Activated CD4-positive, alpha-beta T cell treated with anti-CD3 and anti-CD28 coated beads for 4 hours (primary cell): ENCODE results near the gene DDX1.
"Not testable (repeated sequence)": the region's sequence is repeated elsewhere in the genome, so short reads cannot be mapped to it uniquely, and the experiment has no call there.

Experiments used
- DNase-seq, 2 donors: peaks; one replicate each; pipeline ENCODE4 v3.0.0-alpha.2; 2020

The DDX1 gene

DNA sequence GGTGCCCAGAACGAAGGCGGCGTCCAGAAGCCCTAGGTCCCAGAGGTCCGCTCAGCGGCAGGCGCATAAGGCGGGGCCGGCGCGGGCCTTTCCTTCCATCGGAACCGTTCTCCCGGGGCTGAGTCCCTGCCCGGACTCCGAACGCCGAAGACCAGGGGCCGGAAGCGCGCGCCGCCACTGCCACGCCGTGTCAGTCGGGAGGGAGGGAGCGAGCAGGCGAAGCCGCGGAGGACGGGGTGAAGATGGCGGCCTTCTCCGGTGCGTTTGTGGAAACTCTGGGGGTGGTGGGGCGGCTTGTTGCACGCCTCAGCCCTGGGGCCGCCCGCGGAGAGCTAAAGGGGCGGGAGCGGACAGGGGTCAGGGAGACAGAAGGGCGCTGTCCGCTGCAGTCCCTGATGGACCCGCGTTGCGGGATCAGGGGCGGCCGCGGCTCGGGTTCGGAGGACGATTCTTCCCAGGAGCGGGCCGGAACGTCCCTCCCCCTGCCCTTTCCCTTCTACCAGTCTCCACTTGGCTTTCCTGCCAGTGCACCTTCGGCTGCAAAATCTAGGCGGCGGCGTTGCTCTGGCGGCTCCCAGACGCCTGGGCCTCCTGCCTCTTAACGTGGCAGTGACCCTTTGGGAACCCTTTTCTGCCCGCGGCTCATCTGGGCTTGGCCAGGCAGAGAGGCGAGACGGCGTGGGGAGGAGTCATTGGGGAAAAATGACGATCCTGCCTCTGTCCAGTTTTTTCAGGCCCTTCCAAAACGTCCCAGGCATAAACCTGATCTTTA lies at the start of gene DDX1:
DDX1 (plus strand) TSS at position 177 of the 772 bp plus-strand sequence; CDS start at position 243, 66 bp downstream.
- peak; percentile 80 to 82 for DNase-seq

DNA sequence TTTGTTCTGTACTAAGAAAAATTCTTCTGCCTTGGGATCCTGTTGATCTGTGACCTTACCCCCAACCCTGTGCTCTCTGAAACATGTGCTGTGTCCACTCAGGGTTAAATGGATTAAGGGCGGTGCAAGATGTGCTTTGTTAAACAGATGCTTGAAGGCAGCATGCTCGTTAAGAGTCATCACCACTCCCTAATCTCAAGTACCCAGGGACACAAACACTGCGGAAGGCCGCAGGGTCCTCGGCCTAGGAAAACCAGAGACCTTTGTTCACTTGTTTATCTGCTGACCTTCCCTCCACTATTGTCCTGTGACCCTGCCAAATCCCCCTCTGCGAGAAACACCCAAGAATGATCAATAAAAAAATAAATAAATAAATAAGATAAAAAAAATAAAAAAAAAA lies 49.4 kb upstream of the DDX1 start:
- DNase-seq: not testable (repeated sequence)

DNA sequence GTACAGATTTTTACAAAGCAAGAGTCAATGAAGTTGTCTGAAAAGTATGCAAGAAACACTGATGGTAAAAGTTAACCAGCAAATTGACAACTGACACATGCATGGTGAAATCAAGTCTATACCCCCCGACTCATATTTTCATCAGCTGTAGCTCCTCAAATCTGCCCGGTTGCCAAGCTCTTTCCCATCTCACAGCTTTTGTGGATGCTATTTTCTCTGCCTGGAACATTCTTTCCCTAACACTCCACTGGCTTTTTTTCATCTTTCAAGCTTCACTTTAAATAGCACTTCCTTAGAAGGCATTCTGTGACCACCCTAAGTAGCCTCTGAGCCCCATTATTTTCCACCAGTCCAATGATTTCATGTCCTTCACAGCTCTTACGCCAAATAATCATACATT lies 48.6 kb upstream of the DDX1 start:
- no peak for DNase-seq

DNA sequence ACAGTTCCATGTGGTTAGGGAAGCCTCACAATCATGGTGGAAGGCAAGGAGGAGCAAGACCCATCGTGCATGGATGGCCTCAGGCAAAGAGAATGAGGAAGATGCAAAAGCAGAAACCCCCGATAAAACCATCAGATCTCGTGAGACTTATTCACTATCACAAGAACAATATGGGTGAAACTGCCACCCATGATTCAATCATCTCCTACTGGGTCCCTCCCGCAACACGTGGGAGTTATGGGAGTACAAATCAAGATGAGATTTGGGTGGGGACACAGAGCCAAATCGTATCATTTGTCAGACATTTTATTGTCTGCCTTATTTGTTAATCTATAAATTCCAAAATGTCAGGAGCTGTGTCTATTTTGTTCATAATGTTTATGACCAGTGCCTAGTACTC lies 48.1 kb upstream of the DDX1 start:
- no peak for DNase-seq

DNA sequence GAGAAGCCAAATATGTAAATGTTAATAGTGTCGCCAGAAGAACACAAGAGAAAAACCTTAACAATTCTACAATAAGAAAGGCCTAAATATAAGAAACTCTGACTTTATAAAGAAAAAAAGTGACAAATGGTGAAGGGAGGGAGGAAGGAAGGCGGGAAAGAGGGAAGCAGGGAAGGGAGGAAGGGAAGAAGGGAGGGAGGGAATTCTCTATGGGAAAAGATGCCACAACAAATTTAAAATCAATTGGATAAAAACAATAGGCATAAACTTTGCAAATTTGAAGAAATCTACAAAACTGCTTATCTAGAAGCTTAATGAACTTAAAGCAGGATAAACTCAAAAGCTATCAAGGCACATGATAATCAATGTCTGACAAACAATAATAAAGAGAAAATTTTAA lies 47.4 kb upstream of the DDX1 start:
- DNase-seq: no peak

DNA sequence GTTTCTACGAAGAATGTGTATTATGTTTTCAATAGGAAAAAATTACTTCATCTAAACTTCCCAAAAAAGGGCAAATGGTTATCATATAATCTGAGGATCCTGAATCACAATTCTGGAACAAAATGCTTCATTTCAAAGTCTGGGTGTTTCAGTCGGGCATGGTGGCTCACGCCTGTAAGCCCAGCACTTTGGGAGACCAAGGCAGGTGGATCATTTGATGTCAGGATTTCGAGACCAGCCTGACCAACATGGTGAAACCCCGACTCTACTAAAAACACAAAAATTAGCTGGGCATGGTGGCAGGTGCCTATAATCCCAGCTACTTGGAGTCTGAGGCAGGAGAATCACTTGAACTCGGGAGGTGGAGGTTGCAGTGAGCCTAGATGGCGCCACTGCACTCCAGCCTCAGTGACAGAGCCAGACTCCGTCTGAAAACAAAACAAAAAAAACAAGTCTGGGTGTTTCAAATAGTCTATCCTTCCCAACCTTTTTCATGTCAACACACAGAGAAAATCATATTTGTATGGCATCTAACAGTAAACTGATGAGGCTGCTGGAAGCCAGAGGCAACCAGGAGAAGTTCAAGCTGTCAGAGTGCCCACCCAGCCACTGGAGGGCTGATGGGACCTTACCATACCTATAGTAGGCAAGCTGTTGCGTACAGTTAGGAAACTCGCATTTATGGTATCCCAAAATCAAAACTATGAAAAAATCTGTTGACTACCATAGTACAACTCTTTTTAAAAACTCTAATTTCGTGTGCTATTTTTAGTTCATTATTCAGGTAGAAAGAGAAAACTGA lies 45.2 kb upstream of the DDX1 start:
- DNase-seq: no peak

DNA sequence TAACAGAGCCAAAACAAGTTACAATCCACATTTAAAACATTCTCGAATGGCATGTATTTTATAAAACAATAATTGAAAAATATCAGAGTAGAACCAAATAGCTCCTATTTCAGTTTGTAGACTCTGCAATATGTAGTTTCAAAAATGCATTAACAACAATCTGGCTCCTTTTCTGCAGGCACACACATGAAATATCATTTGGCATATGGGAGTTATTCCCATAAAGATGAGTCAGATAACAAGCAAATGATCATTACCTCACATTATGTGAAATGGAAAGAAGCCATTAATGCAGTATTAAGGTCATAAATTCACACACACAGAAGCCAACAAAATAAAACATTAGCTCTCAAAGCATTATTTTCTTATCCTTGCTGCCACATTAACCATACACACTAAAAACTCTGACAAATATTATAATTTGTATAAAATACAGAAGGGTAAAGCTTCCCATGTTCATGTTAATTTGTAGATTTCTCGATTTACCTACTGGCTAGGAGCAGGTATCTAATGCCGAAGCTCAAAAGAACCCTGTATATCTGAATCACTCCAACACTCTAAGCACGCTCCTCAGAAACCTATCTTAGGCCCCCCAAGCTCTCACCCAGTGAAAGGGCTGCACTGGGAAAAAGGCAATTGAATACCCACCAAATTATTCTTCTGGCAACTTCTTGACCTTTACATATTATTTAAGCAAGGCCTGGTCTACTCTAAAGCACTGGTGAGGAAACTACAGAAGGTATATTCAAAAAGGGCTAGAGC lies 44.4 kb upstream of the DDX1 start:
- DNase-seq: no peak

DNA sequence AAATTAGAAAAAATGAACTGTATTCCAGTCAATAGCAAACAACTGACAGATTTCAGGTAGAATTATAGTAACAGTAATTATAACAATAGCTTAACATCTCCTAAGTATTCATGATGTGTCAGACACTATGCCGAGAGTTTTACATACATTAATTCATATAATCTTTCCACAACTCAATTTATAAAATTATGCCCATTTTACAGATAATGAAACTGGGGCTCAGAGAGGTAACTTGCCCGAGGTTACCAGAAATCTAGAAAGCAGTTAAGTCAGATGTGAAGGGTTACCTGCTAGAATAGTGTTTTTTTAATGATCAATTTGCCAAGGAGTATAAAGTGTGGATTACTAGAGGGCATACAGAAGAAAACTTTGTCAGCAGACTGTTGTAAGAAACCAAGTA lies 42.7 kb upstream of the DDX1 start:
- no peak for DNase-seq

DNA sequence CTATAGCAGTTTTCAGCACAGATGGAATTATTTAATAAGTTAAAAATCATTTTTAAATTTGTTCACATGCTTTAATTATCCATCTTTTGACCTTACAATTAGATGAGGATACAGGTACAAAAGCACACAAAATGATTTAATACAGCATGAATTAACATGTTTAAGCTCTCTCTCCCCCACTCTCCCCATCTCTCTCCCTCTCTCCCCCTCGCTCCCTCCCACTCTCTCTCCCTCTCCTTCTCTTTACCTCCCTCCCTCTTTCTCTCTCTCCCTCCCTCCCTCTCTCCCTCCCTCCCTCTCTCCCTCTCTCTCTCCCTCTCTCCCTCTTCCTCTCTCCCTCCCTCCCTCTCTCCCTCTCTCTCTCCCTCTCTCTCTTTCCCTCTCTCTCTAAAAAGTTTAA lies 38.1 kb upstream of the DDX1 start:
- no peak for DNase-seq

DNA sequence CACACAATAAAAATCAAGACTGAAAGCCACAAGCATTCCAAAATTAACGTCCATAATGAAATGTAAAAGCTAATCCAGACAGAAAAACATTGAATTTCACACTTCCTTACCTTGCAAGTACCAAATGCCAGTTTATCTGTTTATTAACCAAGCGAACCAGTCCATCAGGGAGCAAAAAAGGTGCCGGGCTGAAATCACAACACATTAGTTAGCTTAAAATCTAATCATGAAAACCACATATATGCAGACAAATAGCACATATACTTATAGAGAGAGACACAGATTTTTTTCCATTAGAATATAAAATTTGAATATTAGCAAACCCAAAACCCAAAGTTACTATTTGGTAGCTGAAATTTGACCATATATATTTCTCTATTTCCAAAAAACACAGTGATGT lies 37.7 kb upstream of the DDX1 start:
- no peak for DNase-seq

DNA sequence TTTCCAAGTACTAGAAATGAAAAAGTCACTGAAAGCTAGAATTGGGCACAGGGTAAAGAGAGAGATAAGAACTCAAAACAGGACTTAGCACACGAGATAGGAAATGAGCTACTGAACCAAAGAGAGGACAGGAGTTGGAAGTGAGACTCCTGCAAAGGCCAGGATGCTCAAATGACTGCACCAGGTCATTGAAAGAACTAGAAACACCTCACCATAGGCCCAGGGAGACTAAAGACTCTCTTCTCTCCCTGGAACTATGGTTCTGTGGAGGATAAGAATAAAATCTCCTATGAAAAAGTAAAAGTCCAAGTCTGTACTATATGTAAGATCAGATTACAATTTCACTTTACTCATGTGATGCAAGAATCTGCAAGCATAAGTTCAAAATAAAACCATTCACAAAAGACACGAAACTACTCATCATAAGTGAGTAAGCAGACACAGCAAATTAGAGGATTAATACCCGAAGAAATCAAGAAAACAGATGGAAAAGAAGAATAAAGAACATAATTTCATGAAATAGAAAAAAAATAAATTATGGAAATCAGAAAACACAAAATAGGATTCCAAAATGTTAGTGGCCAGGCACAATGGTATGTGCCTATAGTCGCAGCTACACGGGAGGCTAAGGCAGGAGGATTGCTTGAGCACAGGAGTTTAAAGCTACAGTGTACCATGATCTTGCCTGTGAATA lies 37.0 kb upstream of the DDX1 start:
- no peak for DNase-seq

DNA sequence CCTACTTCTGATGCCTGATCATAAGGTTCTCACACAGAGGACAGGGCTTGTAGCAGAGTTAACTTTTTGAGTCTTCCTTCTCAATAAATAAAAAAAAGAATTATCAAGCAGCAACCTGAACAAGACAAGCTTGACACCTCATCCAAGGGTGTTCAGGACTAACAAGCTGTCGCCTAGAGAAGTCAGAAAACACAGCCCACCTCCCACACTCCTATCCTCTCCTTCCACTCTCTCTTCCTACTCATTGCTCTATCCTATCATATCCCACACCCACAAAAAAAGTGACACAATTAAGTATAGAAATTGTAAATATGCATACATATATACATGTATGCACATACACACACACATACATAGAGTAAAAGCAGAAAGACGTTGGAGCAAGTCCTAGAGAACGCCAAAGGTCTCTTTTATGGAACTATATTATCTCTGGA lies 35.9 kb upstream of the DDX1 start:
- no peak for DNase-seq

DNA sequence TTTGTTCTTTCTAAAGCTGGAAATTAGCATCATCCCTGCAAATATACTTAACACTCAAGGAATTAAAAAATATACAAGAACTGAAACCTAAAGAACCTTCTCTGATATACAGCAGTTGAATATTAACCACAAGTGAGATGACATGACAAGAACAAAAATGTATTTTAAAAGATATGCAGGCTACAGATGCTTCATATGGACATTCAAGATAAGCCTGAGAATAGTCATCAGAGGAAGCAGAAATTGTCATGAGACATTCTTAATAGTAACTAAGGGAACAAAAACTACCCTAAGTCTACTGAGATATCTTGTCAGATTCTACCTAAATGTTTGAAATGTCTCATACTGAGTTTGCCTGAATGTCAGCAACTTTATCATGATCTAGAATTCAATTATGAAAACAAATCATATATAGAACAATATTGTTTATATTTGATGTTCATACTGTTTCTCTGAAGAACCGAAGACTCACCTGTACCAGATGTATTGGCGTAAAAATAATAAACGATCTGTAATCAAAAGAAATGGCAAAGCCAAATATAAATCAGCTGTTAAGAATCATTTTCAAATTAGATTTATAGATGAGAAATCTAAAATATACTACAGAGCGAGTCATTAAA lies 35.2 kb upstream of the DDX1 start:
- no peak for DNase-seq

DNA sequence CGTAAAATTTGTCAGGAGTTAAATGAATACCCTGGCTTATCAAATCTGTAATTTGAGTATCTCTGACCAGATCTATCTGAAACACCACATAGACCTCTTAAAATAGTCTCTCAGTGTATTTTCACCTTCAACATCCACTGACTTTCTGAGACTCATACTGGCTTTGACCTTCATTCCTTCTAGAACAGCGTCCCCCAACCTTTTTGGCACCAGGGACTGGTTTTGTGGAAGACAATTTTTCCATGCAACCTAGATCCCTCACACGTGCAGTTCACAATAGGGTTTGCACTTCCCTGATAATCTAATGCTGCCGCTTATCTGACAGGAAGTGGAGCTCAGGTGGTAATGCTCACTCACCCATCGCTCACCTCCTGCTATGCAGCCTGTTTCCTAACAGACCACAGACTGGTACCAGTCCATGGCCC lies 33.8 kb upstream of the DDX1 start:
- no peak for DNase-seq

DNA sequence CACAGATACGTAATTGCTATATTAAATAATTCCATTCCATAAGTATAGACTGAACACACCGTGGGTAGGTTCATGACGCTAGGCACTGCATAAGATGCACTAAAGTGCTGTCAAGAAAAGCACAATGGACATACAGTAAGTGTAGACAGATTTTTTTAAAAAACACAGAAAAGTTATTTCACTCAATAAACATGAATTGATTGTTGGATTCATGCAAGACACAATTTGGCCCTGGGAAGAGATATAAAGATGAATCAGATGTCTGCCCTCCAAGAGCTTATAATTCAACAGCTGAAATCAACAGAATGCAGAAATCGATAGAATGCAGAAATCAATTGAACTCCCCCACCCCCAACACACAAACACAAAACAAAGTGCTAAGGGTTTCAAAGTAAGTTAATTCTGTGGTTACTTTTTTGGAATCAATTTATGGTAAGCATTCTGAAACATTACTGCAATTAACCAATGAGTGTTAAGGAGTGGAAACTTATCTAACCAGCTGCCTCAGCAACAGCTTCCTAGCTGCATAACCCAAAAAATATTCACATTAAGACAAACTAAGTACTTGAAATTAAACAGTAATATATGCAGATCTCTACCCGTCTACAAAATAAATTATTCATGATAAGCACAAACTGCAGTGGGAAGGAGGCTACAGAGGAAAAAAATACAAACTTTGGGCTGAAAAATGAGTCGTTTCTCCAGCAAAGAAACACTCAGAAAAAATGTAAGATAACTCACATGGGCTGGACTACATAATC lies 32.1 kb upstream of the DDX1 start:
- DNase-seq: no peak

DNA sequence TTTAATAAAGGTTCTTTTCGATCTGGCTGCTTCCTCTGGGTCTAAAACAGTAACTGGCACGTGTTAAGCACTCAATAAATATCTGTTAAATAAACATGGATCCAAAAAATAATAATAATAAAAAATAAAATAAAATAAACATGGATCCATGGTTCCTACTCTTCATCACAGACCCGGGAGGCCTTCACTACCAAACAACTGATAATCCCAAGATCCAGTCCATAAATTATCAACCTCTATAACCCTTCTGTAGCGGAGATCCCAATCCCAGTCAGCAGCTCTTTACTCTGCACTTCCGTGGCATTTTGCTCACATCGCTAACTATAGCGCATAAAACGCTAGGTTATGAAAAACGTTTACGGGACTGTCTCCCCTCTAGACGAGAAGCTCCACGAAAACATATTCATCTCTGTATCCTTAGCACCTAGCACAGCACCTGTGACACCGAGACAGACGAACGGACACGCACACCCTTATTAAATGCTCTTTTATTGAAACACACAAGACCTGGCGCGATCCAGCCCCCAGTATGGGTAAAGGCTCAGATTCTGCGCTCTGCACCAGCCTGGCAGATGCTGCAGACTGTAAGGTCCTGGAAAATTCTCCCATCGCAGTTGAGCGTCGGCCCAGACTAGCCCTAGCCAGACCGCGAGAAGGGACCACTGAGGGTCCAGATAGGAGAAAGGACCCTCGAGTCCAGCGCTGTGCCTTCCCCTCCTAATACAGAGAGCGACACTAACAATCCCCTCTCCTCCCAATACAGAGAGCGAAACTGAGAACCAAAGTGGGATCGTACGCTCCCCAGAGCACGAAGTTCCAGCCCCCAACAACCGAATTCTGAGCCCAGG lies 31.3 kb upstream of the DDX1 start:
- DNase-seq: no peak

DNA sequence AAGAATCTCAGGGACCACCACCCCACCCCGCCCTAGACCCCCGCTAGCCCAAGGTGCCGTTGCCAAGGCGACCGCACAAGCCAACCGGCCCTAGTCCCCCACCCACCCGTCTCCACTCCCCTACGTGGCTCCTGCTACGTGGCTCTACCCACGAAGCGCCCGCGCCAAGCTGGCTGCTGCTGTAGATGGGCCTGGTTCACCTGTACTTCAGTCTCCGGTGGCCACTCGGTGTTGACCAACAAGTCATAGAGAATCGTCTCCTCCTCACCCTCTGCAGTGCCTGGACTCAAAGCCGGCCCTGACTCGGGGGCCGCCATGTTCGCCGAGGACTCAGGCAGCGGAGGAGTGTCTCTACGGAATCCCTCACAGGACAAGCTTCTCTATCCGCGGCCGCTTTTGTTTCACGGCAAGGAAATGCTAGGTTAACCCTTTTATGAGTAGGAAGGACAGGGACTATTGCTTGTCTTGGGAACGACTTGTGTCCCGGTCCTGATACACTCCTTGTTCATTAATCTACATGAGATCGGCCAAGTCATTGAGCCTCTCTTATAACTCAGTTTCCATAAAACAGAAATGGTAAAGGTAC lies 30.6 kb upstream of the DDX1 start, which contains the start of gene NBAS:
NBAS (minus strand) TSS at position 347 of the 586 bp plus-strand sequence; CDS start at position 317, 30 bp downstream.
- peak; percentile 67 to 73 for DNase-seq

DNA sequence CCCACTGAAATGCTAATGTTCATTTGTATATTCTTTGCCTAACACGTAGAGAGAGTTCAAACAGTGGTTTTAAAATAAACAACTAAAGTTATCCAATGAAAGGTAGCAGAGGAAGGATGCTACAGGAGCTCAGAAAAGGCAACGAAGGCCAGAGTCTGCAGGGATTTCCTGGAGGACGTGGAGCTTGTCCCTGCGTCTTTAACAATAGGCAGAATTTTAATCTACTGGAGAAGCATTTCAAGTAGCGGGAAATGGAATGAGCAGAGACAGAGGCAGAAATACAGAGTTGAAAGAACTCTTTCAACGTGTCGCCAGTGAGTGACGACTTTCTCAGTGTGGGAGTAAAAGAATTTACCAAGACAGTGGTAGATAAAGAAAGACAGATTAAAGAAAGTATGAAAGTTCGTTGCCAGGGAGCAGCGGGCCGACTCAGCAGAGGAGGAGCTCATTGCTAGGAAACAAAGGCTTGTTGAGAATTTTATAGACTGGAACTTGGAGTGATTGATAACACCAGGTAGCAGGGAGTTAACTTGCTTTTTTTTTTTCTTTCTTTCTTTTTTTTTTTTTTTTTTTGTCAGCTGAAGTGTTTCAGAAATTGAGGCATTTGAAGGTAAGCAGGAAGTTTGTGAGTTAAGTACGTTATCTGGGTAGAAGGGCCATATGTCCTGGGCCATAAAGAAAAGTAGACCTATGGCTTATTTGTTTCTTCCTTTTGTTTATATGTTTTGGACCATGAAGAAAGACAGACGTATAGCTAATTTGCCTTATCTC lies 29.9 kb upstream of the DDX1 start:
- DNase-seq: peak; percentile 5 to 27

DNA sequence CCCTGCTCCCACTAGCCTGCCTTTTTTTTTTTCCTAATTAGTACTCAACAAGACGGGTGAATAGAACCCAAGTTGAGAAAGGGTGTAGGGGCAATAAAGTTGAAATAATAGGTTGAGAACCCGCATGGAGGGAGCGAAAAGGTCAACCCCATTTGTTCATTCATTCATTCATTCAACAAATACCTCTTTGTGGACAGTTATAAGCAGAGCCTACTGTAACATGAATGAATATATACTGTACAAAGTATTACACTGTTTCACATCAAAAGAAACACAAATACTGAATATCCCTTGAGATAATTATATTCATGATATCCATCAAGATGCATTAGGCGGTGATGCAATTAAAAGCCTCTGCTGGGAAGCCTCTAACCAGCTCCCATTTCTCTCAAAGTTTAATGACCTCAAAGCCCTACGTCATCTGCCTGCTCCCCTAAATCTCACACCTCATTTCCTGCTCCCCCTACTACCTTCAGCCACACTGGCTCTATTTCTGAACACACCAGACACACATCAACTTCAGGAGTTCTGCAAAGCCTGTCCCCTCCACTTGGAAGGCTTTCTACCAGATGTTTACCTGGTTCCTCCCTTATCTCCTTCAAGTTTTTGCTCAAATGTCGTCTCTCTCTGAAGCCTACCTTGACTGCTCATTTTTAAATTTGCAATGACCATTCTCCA lies 29.2 kb upstream of the DDX1 start:
- no peak for DNase-seq
